Measurements from ENCODE around the gene USP47. TPM values are rescaled to one million over a fixed set of nuclear protein-coding genes. Genes with fewer than 3 reads are reported as not detected.

Gene USP47, protein sequence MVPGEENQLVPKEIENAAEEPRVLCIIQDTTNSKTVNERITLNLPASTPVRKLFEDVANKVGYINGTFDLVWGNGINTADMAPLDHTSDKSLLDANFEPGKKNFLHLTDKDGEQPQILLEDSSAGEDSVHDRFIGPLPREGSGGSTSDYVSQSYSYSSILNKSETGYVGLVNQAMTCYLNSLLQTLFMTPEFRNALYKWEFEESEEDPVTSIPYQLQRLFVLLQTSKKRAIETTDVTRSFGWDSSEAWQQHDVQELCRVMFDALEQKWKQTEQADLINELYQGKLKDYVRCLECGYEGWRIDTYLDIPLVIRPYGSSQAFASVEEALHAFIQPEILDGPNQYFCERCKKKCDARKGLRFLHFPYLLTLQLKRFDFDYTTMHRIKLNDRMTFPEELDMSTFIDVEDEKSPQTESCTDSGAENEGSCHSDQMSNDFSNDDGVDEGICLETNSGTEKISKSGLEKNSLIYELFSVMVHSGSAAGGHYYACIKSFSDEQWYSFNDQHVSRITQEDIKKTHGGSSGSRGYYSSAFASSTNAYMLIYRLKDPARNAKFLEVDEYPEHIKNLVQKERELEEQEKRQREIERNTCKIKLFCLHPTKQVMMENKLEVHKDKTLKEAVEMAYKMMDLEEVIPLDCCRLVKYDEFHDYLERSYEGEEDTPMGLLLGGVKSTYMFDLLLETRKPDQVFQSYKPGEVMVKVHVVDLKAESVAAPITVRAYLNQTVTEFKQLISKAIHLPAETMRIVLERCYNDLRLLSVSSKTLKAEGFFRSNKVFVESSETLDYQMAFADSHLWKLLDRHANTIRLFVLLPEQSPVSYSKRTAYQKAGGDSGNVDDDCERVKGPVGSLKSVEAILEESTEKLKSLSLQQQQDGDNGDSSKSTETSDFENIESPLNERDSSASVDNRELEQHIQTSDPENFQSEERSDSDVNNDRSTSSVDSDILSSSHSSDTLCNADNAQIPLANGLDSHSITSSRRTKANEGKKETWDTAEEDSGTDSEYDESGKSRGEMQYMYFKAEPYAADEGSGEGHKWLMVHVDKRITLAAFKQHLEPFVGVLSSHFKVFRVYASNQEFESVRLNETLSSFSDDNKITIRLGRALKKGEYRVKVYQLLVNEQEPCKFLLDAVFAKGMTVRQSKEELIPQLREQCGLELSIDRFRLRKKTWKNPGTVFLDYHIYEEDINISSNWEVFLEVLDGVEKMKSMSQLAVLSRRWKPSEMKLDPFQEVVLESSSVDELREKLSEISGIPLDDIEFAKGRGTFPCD (N-terminal part only)
- total RNA-seq (2021) (40.0 and 45.9 TPM in 2 replicates), Bru-seq, nascent RNA (percentile 93 among the genes with signal in this experiment), BruChase-seq, experiment 1, labeled RNA remaining after a 2-hour chase (percentile 88 among the genes with signal in this experiment), BruChase-seq, experiment 2, labeled RNA remaining after a 6-hour chase (percentile 78 among the genes with signal in this experiment)
- long read RNA-seq, full-length matches to known transcripts, result 112 of 148 reads
- long read RNA-seq, partial matches to known transcripts, result 13 of 148 reads
- long read RNA-seq, other reads (novel, unspliced or antisense), result 23 of 148 reads

DNA sequence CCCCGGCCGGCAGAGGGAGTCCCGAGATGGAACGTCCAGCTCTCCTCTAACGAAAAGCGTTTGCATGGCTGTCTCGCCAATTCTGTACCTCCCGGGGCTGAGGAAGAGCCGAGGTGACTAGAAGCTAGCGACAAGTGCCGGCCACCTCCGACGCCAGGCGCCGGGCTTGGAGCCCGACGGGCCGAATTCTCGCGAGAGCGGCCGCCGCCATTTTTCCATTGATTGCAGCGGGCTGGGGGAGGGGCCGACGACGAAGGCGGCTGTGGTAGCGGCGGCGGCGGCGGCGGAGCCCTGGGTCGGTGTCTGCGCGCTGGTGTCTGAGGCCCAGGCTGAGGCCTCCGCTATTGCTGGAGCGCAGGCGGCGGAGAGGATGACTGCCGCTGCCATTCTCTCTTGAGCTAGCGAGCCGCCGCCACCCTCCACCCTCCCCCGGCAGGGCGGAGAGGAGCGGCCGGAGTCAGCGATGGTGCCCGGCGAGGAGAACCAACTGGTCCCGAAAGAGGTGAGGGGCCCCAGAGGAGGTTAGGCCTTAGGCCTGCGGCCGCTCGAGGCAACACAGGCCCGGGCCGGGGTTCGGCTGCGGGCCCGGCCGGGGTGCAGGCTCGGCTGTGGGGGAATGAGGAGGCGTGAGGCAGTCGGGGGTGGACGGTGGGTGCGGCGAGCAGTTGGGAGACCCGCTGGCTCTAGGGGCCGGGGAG lies at the start of gene USP47:
USP47 (plus strand) TSS at position 250 of the 698 bp plus-strand sequence; CDS start at position 464, 214 bp downstream.
- Histone ChIP-seq H3K4me3 (ENCODE audit: low read depth, low read length, poor library complexity, severe bottlenecking) (peak within 1 kb of the TSS; percentile 96), H3K27me3 (replicated peaks; ENCODE audit: insufficient read depth, low read depth, low read length, poor library complexity) (no peaks in the 10 kb centered on the region), H3K27ac (ENCODE audit: low read depth, low read length, poor library complexity, severe bottlenecking) (peak within 1 kb of the TSS; percentile 98), H3K4me1 (ENCODE audit: insufficient read depth, low read length, poor library complexity, severe bottlenecking) (peaks cover 17% of the 10 kb centered on the region), H3K9me3 (ENCODE audit: low read depth, low read length, poor library complexity, severe bottlenecking) (no peaks in the 10 kb centered on the region), H3K36me3 (ENCODE audit: insufficient read depth, low read length, poor library complexity, severe bottlenecking) (no peaks in the 10 kb centered on the region)
- no TSS peak for BruUV-seq (replicated peaks)
- ChIA-PET CTCF (interaction anchor here (1.1 kb wide), 1 partner anchor 54 kb away, joined by 4 read pairs; no protein-coding TSS in a partner anchor), POLR2A (ENCODE audit: low non-redundant PET) (no interaction called here)
- no peak for TF ChIP-seq EZH2 (IDR thresholded peaks at IDR 0.05; ENCODE audit: borderline replicate concordance, low read depth, low read length, poor library complexity, severe bottlenecking)
- TF ChIP-seq, protein P1, sequence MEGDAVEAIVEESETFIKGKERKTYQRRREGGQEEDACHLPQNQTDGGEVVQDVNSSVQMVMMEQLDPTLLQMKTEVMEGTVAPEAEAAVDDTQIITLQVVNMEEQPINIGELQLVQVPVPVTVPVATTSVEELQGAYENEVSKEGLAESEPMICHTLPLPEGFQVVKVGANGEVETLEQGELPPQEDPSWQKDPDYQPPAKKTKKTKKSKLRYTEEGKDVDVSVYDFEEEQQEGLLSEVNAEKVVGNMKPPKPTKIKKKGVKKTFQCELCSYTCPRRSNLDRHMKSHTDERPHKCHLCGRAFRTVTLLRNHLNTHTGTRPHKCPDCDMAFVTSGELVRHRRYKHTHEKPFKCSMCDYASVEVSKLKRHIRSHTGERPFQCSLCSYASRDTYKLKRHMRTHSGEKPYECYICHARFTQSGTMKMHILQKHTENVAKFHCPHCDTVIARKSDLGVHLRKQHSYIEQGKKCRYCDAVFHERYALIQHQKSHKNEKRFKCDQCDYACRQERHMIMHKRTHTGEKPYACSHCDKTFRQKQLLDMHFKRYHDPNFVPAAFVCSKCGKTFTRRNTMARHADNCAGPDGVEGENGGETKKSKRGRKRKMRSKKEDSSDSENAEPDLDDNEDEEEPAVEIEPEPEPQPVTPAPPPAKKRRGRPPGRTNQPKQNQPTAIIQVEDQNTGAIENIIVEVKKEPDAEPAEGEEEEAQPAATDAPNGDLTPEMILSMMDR (conservative IDR thresholded peaks at IDR 0.05; ENCODE audit: low read depth, low read length), result peak; percentile 48
- peak; percentile 91 for DNase-seq (ENCODE audit: low spot score)
- intact Hi-C loops (cut with micrococcal nuclease; ENCODE audit: unreplicated experiment), result no loop called here

- H3K4me3 ChIP-seq (ENCODE audit: low read depth, low read length, poor library complexity, severe bottlenecking), result no peak overlapping the region
- no TSS peak for BruUV-seq (replicated peaks)
- ChIA-PET CTCF (no interaction called here), POLR2A (ENCODE audit: low non-redundant PET) (no interaction called here)
- no peaks in the 10 kb centered on the region for H3K36me3 ChIP-seq (ENCODE audit: insufficient read depth, low read length, poor library complexity, severe bottlenecking)
- intact Hi-C loops (cut with micrococcal nuclease; ENCODE audit: unreplicated experiment), result no loop called here
- H3K27me3 ChIP-seq (replicated peaks; ENCODE audit: insufficient read depth, low read depth, low read length, poor library complexity), result peaks cover 41% of the 10 kb centered on the region
- H3K27ac ChIP-seq (ENCODE audit: low read depth, low read length, poor library complexity, severe bottlenecking), result no peak overlapping the region
- H3K4me1 ChIP-seq (ENCODE audit: insufficient read depth, low read length, poor library complexity, severe bottlenecking), result no peaks in the 10 kb centered on the region
- H3K9me3 ChIP-seq (ENCODE audit: low read depth, low read length, poor library complexity, severe bottlenecking), result no peaks in the 10 kb centered on the region
- TF ChIP-seq, protein P1 (conservative IDR thresholded peaks at IDR 0.05; ENCODE audit: low read depth, low read length), result no peak
- TF ChIP-seq EZH2 (IDR thresholded peaks at IDR 0.05; ENCODE audit: borderline replicate concordance, low read depth, low read length, poor library complexity, severe bottlenecking), result no peak
- DNase-seq (ENCODE audit: low spot score), result no peak
Measured at GRCh38 chr11:11793073-11793472, 48.7 kb upstream of the USP47 start.
